Measurements from ENCODE around the gene RPL22L1. TPM values are rescaled to one million over a fixed set of nuclear protein-coding genes. Genes with fewer than 3 reads are reported as not detected.

Gene RPL22L1
- total RNA-seq, result 107 and 174 TPM in 2 replicates

GRCh38 chr3:170869645-170870593, at the start of gene RPL22L1:
TSS of gene RPL22L1 (minus strand) at chr3:170870195. CDS start at chr3:170870167, 28 bp downstream.

DNA sequence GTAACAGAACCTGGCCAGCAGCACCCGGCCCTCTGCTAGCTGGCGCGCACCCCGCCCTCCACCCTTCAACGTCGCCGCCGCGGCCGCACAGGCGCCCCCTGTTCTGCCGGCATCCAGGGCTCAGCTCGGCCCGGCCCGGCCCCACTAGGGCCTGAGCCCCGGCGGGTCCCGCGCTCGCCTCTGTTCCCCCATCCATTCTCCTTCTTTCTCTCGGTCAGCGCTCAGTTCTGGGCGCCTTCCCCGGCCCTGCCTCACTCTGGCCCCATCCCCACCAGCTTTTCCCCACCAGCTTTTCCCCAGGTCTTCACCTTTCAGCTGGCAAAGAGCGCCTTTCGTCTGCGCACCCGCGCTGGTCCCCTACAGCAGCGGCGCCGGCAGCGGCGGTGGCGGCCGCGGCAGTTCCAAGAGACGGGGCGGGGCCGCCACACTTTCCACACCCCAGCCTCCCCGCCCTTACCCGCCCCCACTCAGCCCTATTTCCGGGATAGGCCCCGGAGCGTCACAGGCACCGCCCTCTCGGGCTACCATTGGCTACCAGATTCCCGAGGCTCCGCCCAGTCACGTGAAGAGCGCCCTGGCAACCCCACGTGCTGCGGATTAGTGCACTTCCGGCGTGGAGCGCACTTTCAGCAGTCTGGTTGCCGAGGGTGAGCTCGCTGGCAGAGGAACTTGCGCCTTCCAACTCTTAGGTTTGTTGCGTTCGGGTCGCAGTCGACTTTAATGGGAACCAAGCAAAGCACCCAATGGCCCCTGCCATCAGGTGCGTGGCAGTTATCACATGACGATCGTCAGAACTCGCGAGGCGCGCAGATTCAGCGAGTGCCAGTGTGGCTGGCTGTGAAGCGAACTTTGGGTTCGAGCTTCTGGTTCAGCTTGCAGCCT, 38.5 kb upstream of the RPL22L1 start, which contains the start of gene EIF5A2:
TSS of gene EIF5A2 (minus strand) at position 403 of the 882 bp plus-strand sequence. CDS start 831 bp downstream, outside the sequence.

Other genes starting within 250 kb of the RPL22L1 start
- gene EIF5A2, start 38.4 kb upstream of the RPL22L1 start, total RNA-seq, result 7.2 and 7.5 TPM in 2 replicates
- not detected in 2 replicates for gene SLC2A2, start 156.5 kb upstream of the RPL22L1 start, total RNA-seq

All from vein endothelial cell (primary cell).